ENCODE measurements around the gene STKLD1. TPM values are rescaled to one million over a fixed set of nuclear protein-coding genes. Genes with fewer than 3 reads are reported as not detected.
"Not testable (repeated sequence)": the region's sequence is repeated elsewhere in the genome, so short reads cannot be mapped to it uniquely, and the experiment has no call there.

Gene STKLD1
- total RNA-seq, 3 donors from 2014 or later (not counting 1 experiment from before 2014, with no cell fraction given), result 0.53 to 2.9 (median 1.1) TPM

DNA sequence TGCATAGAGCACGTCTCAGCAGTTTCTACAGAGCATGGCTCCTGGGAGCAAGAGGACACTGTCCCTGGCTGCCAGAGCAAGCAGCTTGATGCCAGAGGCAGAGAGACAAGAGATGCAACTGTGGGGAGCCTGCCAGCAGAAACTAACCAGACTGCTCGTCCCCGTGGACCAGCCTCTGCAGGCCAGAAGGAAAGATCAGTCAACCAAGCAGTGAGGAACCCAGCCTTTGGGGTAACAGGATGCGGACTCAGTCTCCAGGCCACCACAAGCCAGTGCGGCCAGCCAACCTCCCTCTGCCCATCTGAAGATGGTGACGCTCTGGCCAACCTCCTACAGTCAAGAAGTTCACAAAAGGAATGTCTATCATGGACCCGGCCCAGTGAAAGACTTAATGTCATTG, 4.0 kb upstream of the STKLD1 start:
- Mint-ChIP-seq H3K36me3 (no peaks in the 10 kb centered on the region), H3K27me3 (ENCODE audit: low read depth in 2 of 2) (no peaks in the 10 kb centered on the region), H3K27ac (peak overlapping the region; percentile 90 to 96), H3K4me1 (peaks cover 65 to 72% of the 10 kb centered on the region in 2 donors), H3K9me3 (no peaks in the 10 kb centered on the region), H3K4me3 (peak overlapping the region; percentile 85)
- no peak for TF ChIP-seq CTCF (IDR thresholded peaks at IDR 0.05)
- ATAC-seq (no peak), DNase-seq (no peak)
- peak overlapping the region; percentile 89 for H3K27ac ChIP-seq (ENCODE audit: low read length)
- H3K4me1 ChIP-seq (ENCODE audit: control insufficient read depth, insufficient read depth, low read length), result peaks cover 85% of the 10 kb centered on the region
- 65% methylated on average over 7 of the region's 7 CpGs for WGBS (ENCODE audit: insufficient coverage)
- H3K4me3 ChIP-seq (ENCODE audit: low read length), result no peak overlapping the region
- peaks cover 17% of the 10 kb centered on the region for H3K36me3 ChIP-seq (ENCODE audit: control insufficient read depth, insufficient read depth, low read length)
- H3K9me3 ChIP-seq (ENCODE audit: control insufficient read depth, insufficient read depth, low read length), result no peaks in the 10 kb centered on the region
- no peaks in the 10 kb centered on the region for H3K27me3 ChIP-seq (ENCODE audit: control insufficient read depth, insufficient read depth, low read length)
- intact Hi-C loops (cut with micrococcal nuclease), result loop anchor here (10.0 kb wide), 1 partner anchor 187 kb away; no protein-coding TSS in a partner anchor

DNA sequence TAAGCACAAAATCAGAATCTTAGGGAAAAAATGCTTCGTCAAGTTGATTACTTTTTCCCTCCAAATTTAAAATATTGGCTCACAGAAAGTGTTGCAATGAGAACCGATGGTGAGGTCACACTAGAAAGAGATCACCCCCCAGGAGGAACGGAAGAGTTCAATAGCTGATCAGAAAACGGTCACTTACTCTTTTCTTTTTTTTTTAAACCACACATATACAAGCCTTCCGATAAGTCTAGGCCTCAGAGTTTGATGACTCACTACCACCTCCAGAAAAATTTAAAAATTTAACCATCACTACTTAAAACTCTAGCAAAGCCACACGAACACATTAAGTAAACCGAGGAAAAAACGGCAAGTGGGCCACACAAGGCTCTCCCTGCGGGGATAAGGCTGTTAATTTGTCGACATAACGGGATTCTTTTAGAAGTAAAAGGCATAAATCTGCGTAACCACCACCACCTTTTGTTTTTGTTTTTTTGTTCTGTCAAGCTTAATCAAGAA, 1.5 kb upstream of the STKLD1 start:
- no peak for TF ChIP-seq CTCF (IDR thresholded peaks at IDR 0.05)
- peaks cover 41 to 47% of the 10 kb centered on the region in 2 donors for H3K4me1 Mint-ChIP-seq
- Histone ChIP-seq H3K27ac (ENCODE audit: low read length) (peak overlapping the region; percentile 75), H3K4me1 (ENCODE audit: control insufficient read depth, insufficient read depth, low read length) (peaks cover 60% of the 10 kb centered on the region), H3K36me3 (ENCODE audit: control insufficient read depth, insufficient read depth, low read length) (peaks cover 12% of the 10 kb centered on the region), H3K27me3 (ENCODE audit: control insufficient read depth, insufficient read depth, low read length) (no peaks in the 10 kb centered on the region), H3K4me3 (ENCODE audit: low read length) (peak overlapping the region; percentile 72), H3K9me3 (ENCODE audit: control insufficient read depth, insufficient read depth, low read length) (no peaks in the 10 kb centered on the region)
- H3K27ac Mint-ChIP-seq, result peak overlapping the region; percentile 95 to 96
- H3K9me3 Mint-ChIP-seq, result no peaks in the 10 kb centered on the region
- no peaks in the 10 kb centered on the region for H3K27me3 Mint-ChIP-seq (ENCODE audit: low read depth in 2 of 2)
- peak overlapping the region; percentile 96 for H3K4me3 Mint-ChIP-seq
- WGBS (ENCODE audit: insufficient coverage), result 15% methylated on average over 11 of the region's 12 CpGs
- DNase-seq, result peak in 1 of 2 donors; percentile 67
- H3K36me3 Mint-ChIP-seq, result no peaks in the 10 kb centered on the region
- peak in 1 of 3 donors; percentile 24 for ATAC-seq
- intact Hi-C loops (cut with micrococcal nuclease), result loop anchor here (10.0 kb wide), 1 partner anchor 190 kb away; no protein-coding TSS in a partner anchor

DNA sequence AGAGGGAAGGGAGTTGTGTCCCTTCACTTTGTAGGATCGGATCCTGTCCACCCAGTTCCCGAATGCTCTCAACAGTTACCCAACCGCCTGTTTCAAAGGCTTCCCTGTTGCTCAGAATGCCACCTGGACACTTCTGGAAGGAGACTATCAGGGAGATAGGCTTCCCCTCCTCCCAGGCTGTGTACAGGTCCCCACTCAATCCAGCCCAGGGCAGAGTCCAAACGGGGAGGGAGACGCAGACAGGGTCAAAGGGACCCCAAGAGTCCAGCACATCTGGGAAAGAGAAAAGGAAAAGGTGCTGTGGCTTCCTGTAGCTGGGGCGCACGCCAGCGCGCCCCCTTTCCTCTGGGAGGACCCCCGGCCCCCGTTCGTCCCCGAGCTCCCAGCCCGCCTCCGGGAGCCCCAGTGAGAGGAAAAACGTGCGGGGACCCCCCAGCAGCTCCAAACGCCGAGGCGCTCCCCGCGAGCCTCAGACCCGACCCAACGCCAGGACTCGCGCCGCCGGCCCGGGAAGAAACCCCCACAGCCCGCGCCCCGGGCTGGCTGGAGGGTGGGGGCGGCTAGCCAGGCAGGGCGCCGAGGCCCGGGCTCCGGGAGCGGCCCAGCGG, 946 bp upstream of the STKLD1 start:
- H3K27me3 Mint-ChIP-seq (ENCODE audit: low read depth in 2 of 2), result no peaks in the 10 kb centered on the region
- Histone ChIP-seq H3K27ac (ENCODE audit: low read length) (peak overlapping the region; percentile 75), H3K4me3 (ENCODE audit: low read length) (peak overlapping the region; percentile 72), H3K4me1 (ENCODE audit: control insufficient read depth, insufficient read depth, low read length) (peaks cover 55% of the 10 kb centered on the region), H3K36me3 (ENCODE audit: control insufficient read depth, insufficient read depth, low read length) (peaks cover 8% of the 10 kb centered on the region), H3K27me3 (ENCODE audit: control insufficient read depth, insufficient read depth, low read length) (no peaks in the 10 kb centered on the region), H3K9me3 (ENCODE audit: control insufficient read depth, insufficient read depth, low read length) (no peaks in the 10 kb centered on the region)
- H3K27ac Mint-ChIP-seq, result peak overlapping the region; percentile 95 to 96
- H3K4me1 Mint-ChIP-seq, result peaks cover 35 to 42% of the 10 kb centered on the region in 2 donors
- H3K4me3 Mint-ChIP-seq, result peak overlapping the region; percentile 96
- H3K36me3 Mint-ChIP-seq, result no peaks in the 10 kb centered on the region
- DNase-seq, result peak in 1 of 2 donors; percentile 38
- no peak for TF ChIP-seq CTCF (IDR thresholded peaks at IDR 0.05)
- H3K9me3 Mint-ChIP-seq, result no peaks in the 10 kb centered on the region
- intact Hi-C loops (cut with micrococcal nuclease), result loop anchor here (10.0 kb wide), 1 partner anchor 190 kb away; no protein-coding TSS in a partner anchor
- peak in 1 of 3 donors; percentile 2 for ATAC-seq
- WGBS (ENCODE audit: insufficient coverage), result under 1% methylated on average over 39 of the region's 39 CpGs

GRCh38 chr9:133377280-133377679, 1.1 kb downstream of the STKLD1 start:
- H3K27ac Mint-ChIP-seq; ATAC-seq; H3K27me3 ChIP-seq (ENCODE audit: control insufficient read depth, insufficient read depth, low read length); H3K9me3 Mint-ChIP-seq; H3K27me3 Mint-ChIP-seq (ENCODE audit: low read depth in 2 of 2); DNase-seq; H3K27ac ChIP-seq (ENCODE audit: low read length); H3K36me3 Mint-ChIP-seq; H3K9me3 ChIP-seq (ENCODE audit: control insufficient read depth, insufficient read depth, low read length); H3K36me3 ChIP-seq (ENCODE audit: control insufficient read depth, insufficient read depth, low read length); H3K4me3 ChIP-seq (ENCODE audit: low read length): not testable (repeated sequence)
- Mint-ChIP-seq H3K4me1 (peaks cover 15 to 21% of the 10 kb centered on the region in 2 donors), H3K4me3 (peak overlapping the region; percentile 76)
- WGBS (ENCODE audit: insufficient coverage), result 90% methylated on average over 14 of the region's 14 CpGs
- peaks cover 34% of the 10 kb centered on the region for H3K4me1 ChIP-seq (ENCODE audit: control insufficient read depth, insufficient read depth, low read length)
- intact Hi-C loops (cut with micrococcal nuclease), result loop anchor here (2.0 to 10.0 kb wide), 2 partner anchors 40 to 192 kb away; partner anchors contain the start of gene SURF6
